Brain pericyte (primary cell): ENCODE data around the gene XPO4.
"Not testable (repeated sequence)": the region's sequence is repeated elsewhere in the genome, so short reads cannot be mapped to it uniquely, and the experiment has no call there.

Experiments
- DNase-seq: peaks from one replicate; pipeline ENCODE4 v3.0.0-alpha.2; 2012; ENCODE audit warnings: low read depth, low spot score

Gene XPO4

DNA sequence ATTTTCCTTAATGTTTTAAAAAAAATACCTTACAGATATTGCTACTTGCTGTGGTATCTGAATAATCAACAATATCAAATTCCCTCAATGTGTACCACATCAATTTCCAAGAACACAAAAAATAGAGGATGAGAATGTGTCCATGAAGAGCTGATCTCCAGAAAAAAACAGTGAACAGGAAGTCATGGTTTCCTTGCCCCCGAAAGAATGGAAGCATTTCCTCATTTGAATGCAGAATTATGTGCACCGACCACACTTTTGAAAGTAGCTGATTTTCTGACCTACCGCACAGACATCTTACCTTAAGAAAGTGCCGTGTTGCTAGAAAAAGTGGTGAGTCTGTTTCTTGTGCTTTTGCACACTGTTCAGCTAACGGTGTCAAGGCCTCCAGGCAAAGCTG, 115.4 kb downstream of the XPO4 start:
- no peak for DNase-seq

DNA sequence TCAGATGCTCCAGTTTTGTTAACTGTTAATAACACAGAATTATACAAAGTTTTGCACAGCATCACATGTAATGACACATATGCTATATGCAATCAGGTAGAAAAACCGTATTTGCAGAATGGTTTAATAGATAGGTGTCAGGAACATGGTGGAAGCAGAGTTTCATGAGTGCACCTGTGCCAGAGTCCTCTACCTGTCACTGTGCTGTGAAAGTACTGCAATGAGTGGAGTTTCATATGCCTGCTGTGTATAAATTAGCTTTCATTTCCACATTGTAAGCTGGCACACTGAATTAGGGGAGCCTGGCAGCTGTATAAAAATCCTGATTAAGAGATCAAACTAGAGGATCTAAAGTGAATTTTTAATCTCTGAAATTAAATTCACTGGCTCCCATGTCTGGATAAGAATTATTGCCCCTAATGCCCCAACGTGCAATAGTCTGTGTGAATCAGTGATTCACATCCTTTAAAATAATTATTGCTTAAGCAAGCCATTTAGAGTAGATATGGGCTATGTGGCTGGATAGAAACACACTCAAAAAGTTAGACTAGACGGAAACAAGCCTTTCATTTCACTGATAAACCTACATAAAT, 120.3 kb downstream of the XPO4 start:
- DNase-seq: no peak

DNA sequence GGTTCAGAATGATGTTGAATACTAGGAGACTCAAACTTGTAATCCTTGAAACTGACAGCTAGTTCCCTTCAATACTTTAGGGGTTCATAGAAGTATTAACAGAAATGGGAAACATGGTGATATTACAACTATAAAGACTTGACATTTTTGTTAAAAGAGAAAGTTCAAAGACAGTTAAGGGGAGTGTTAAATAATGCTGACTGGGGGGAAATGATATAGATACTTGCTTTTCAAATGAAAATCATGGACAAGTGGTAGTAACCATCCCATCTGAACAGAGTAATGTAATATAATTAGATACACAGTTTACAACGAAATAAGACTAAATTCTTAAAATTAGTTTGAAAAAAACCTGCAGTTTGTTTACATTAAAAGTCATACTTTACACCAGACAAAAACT, 122.2 kb downstream of the XPO4 start:
- no peak for DNase-seq

DNA sequence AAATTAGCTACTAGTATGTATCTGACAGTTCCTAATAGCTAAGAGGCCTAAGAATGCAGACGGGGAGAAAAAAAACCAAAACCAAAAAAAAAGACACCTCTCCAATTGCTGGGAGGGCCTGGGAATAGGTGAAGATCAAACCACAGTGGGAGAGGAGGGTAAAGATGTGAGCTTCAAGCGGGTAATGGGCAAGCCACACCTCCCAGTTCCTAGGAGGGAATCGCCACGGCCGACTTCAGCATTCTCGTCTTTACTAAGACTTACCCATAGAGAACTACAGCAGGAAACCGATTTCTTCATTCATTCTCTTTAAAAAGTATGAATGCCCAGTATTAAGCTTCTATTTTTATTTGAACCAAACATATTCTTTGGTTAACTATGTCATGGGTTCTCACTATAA, 123.1 kb downstream of the XPO4 start:
- no peak for DNase-seq

DNA sequence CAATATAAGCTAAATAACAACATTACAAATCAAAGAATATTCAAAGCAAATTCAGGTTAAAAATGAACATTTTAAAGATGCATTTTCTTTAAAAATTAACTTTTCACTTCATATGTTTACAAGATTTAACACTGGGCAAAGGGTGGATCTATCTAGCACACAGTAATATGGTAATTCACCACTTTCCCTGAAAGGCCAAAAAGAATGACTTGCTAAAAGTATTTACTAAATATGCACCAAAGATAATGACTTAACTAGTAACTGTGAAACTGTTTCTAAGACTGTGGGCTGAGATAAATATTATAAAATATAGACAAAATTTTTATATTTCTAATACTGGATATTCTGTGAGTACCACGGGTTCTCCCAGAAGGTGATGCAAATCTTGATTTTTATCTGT, 124.2 kb downstream of the XPO4 start:
- no peak for DNase-seq

DNA sequence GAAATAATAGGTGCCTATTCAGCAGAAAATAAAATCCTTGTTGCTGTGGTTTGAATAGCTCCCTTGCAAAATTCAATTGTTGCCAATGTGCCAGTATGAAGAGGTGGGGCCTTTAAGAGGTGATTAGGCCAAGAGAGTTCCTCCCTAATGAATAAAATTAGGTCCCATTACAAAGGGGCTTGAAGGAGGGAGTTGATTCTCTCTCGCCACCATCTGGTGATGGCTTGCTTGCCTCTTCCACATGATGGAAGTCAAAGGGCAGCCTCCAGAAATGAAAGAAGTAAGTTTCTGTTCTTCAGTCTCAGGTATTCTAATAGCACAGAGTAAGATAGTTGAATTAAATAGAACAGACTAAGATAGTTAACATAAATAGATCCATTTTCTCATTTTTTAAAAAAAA, 125.8 kb downstream of the XPO4 start:
- DNase-seq: no peak

DNA sequence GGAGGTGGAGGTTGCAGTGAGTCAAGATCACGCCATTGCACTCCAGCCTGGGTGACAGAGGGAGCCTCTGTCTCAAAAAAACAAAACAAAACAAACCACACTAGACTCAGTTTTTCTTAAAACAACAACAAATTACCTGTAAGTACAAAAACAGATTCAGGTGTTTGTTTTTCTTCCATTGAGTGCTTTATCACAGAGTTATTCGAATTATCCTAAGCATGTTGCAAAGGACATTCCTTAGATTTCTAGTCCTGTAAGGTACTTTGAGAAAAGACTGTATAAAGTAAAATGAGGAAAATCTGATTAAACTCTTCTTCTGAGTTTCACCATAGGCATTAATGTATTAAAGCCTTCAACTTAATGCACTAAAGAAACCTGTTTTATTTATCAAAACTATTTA, 126.6 kb downstream of the XPO4 start:
- no peak for DNase-seq

DNA sequence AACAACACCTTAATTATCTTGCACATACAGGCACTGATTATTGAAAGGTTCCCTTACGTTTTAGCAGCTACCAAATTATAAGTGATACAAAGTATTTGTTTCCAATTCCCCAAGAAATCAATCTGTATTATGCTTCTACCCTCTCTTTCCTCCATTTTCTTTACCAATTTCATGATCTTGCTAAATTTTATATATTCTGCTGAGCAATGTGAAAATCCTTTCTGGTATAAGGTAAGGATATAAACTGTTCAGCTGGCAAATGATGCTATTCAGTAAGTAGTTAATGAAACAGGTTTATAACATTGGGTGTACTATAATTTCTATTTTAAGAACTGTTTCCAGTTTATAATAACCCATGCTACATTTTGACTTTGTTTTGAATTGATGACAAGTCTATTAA, 127.8 kb downstream of the XPO4 start:
- DNase-seq: no peak

DNA sequence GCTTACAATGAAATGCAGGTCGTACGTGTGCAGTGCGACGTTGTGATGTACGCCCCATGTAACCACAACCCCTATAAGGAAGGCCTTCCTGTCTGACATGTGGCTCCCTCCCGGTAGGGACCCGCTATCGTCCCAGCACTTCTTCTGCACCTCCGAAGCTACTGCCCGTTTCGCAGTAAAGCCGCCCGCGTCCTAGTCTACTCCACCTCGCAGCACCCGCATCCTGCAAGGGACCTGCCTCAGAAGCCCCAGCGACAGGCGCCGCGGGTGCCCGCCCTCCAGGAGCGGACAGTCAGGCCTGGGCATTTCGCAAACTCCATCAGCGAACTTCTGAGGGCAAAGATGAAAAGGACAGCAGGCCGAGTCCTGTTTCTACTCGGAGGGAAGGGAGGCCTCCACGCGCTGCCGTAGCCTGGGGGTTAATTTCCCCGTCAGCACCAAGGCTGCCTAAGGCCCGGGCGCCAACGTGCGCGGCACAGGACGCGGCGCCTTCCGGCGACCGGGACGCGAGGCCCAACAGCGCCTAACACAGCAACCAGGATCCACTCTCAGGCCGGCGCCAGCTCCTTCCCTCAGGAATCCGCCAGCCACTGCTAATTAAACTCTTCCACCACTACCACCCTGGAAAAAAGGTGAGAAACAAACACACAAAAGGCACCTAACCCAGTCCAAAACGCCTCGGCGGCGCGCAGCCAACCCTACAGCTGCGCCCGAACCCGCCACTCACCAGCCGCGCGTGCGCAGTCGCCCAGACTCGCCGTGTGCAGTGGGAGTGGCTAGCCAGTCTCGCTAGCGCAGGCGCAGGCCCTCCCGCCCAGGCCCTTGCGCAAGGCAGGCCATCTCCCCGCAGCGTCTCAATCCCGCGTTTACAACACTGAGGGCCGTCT, 129.1 kb downstream of the XPO4 start, which contains the start of gene EEF1AKMT1:
Gene EEF1AKMT1, minus strand, starts transcription at position 768 of the 887 bp plus-strand sequence. CDS start 16,363 bp downstream, outside the sequence.
- DNase-seq: peak; percentile 74

DNA sequence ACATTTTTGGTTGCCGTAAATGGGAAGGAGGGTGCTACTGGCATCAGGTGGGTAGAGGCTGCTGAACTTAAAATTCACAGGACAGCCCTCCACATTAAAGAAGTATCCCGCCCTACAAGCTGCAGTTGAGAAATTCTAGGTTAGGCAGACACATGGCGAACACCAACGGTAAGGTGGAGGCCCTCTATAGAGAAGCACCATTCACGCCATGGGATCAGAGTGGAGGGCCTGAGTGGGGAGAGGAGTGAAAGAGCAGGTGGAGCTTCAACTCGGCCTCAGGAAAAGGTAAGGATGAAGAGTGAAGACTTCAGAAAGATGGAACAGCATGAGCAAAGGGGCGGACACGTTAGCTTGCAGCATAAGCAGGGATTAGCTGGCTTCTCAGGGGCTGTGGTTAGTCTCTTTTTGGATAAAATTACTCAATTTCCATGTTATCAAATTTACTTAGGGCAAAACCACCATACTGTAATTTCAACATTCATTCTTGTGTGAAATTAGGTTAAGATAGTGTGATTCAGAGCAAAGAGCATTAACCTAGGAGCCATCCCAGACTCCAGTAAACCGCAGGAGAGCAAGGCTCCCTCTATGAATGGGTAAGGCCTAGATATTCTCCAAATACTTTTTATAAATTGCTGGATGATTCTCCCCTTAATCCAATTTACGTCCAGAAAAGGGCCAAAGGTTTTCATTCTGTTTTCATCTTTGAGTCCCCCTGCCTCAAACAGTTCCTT, 130.0 kb downstream of the XPO4 start:
- no peak for DNase-seq

DNA sequence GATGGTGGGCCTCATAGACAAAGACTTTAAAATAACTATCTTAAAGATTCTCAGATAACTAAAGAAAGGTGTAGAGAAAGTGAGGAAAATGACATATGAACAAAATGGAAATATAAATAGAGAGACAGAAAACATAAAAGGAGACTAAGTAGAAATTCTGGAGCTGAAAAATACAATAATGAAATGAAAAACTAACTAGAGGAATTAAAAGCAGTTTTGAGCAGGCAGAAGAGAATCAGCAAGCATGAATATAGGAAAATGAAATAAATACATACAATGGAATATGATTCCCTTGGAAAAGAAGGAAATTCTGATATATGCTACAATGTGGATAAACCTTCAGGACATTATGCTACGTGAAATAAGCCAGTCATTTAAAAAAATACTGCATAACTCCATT, 132.7 kb downstream of the XPO4 start:
- no peak for DNase-seq

DNA sequence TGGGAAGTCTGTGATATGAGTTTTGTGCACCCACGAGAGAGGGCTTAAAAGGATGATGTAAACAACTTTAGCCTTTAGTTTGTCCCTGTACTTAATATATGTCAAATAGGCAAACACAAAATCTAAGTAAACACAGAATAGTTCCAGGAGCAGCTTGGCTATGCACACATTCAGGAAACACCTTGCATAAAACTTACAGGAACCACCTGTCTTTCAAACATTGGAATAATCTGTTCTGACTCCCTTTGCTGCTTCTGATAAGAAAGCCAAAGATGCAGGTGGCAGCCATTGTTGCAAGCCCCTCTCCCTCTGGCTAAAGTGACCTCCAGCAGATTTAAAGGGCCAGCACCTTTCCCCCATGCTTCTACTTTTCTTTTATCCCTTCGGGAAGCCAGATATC, 133.5 kb downstream of the XPO4 start:
- DNase-seq: no peak

DNA sequence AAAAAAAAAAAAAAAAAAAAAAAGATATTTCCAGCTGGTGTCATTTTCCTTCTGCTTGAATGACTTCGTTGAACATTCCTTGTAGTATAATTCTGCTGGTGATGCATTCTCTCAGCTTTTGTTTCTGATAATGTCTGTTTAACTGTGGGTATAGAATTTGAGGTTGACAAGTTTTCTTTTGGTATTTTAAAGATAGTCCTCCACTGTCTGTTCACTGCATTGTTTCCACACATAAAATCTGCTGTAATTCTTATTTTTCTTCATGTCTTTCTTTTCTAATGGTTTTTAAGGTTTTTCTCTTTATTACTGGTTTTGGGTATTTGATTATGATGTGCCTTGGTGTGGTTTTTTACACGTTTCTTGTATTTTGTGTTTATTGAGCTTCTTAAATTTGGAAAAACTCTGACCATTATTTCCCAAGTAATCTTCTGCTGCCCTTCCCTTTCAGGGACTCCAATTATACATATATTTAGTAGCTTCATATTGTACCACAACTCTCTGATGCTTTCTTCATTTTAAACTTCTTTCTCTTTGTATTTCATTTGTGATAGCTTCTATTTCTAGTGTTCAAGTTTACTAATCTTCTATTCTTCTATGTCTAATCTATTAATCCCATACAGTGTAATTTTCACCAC, 135.1 kb downstream of the XPO4 start:
- DNase-seq: no peak

DNA sequence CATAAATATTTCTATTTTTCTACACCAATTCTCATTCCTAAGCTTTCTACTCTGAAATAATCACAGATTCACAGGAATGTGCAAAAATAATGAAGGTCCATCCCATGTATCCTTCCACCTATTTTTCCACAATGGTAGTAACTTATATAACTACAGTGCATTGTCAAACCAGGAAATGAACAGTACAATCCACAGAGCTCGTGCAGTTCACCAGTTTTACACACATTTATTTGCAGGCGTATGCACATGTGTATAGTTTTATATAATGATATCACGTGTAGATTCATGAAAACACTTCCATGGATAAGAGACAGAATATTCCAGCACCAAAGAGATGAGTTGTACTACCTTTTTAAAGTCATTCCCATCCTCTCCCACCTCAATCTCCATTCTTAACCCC, 141.7 kb downstream of the XPO4 start:
- DNase-seq: no peak

DNA sequence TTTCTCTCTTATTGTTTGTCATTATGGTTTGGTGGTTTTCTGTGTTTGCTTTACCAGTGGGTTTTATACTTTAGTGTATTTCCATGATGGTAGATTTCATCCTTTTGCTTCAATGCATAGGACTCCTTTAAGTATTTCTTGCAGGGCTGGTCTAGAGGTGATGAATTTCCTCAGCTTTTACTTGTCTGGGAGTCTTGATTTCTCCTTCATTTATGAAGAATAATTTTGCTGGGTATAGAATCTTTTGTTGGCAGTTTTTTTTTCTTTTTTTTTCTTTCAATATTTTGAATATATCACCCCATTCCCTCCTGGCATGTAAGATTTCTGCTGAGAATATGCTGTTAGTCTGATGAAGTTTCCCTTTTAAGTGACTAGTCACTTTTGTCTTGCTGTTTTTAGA, 148.5 kb downstream of the XPO4 start:
- no peak for DNase-seq

DNA sequence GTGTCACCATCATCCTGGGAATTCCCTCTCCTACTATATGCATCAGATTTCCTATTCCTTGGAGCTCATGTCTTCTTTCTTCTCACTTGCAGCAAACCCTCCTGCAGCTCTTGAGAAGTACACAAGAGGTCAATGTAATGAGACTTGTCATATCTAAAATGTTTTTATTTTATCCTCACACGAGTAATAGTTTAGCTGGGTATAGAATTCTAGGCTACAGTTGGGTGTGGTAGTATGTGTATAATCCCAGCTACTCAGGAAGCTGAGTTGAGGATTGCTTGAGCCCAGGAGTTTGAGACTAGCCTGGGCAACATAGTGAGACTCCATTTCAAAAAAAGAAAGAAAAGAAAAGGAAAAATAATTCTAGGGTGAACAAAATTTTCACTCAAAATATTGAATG, 153.2 kb downstream of the XPO4 start:
- no peak for DNase-seq

DNA sequence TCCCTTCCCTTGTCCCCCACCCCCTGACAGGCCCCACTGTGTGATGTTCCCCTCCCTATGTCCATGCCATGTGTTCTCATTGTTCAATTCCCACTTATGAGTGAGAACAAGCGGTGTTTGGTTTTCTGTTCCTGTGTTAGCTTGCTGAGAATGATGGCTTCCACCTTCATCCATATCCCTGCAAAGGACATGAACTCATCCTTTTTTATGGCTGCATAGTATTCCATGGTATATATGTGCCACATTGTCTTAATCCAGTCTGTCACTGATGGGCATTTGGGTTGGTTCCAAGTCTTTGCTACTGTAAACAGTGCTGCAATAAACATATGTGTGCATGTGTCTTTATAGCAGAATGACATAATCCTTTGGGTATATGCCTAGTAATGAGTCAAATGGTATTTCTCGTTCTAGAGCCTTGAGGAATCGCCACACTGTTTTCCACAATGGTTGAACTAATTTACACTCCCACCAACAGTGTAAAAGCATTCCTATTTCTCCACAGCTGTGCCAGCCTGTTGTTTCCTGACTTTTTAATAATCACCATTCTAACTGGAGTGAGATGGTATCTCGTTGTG, 158.6 kb downstream of the XPO4 start:
- not testable (repeated sequence) for DNase-seq

DNA sequence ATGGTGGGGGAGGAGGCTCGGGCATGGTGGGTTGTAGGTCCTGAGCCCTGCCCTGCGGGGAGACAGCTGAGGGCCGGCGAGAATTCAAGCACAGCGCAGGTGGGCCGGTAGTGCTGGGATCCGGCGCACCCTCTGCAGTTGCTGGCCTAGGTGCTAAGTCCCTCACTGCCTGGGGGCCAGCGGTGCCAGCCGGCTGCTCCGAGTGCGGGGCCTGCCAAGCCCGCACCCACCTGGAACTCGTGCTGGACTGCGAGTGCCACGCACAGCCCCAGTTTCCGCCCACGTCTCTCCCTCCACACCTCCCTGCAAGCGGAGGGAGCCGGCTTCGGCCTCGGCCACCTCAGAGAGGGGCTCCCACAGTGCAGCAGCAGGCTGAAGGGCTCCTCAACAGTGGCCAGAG, 162.5 kb downstream of the XPO4 start:
- DNase-seq: no peak

DNA sequence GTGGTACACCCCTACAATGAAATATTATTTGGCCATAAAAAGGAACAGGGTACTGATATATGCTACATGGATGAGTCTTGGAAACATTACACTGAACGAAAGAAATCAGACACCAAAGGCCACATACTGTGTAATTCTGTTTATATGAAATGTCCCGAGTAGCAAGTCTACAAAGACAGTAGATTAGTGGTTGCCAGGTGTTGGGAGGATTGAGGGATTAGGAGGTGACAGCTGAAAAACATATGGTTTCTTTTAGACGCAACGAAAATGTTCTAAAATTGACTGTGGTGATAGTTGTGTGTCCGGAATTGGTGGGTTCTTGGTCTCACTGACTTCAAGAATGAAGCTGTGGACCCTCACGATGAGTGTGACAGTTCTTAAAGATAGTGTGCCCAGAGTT, 163.9 kb downstream of the XPO4 start:
- no peak for DNase-seq

DNA sequence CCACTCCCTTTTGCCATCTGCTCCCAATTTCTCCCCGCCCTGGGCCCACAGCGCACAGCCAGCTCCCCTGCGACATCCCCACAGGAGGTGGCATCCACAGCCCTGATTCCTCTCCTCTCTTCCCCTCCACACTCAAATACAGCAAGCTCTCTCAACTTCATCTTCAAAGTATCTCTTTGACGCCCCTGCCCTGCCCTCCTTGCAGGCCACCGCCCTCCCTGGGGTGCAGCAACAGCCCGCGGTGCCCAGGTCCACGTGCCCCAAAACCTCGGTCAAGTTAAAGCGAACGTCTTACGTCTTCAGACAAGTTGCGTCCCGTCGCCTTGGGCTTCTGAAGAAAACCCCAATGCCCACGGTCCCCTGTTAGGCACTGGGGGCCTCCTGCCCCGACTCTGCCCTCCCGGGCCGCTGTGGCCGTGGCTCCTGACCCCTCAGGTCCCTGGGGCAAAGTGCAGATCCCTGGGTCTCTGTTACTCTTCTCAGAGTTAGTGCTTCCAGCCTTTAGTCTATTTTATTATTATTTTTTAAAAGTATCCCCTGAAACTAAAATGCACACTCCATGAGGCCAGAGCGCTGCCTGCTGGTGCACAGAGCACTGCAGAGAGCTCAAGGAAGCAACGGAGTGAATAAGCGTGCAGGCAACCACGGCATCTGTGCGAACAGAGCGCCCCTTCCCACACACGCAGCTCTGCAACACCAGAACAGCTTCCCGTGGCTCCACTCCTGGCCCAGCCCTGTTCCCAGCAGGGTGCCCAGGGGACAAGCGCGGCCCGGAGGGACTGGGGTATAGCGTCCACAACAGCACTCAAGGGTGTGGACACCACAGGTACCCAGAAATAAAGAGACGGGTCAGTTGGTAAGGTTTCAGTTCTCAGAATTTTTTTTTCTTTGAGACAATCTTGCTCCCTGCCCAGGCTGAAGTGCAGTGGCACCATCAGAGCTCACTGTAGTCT, 172.6 kb downstream of the XPO4 start:
- DNase-seq: no peak
